Measurements from ENCODE around the gene COL4A2.
"Not testable (repeated sequence)": the region's sequence is repeated elsewhere in the genome, so short reads cannot be mapped to it uniquely, and the experiment has no call there.

The COL4A2 gene

DNA sequence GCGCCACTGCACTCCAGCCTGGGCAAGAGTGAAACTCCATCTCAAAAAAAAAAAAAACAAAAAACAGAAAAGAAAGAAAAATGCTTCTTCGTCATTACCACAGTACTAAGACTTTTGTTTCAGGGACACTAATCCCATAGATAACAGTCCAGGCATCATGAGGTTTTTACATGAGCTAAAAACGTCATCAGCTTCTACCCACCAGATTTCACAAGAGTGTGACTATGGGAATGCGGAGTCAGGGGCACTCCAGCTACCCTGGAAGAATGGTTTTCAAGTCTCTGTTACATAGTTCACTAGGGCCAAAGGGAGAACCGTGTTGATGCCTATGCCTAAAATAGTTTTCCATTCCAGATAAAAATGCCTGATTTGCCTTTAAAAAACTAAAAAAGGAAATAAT, 221.3 kb downstream of the COL4A2 start:
- no peak overlapping the region for H3K4me3 ChIP-seq (ENCODE audit: low read length)
- DNase-seq (ENCODE audit: low read depth): no peak
- TF ChIP-seq, protein P1, sequence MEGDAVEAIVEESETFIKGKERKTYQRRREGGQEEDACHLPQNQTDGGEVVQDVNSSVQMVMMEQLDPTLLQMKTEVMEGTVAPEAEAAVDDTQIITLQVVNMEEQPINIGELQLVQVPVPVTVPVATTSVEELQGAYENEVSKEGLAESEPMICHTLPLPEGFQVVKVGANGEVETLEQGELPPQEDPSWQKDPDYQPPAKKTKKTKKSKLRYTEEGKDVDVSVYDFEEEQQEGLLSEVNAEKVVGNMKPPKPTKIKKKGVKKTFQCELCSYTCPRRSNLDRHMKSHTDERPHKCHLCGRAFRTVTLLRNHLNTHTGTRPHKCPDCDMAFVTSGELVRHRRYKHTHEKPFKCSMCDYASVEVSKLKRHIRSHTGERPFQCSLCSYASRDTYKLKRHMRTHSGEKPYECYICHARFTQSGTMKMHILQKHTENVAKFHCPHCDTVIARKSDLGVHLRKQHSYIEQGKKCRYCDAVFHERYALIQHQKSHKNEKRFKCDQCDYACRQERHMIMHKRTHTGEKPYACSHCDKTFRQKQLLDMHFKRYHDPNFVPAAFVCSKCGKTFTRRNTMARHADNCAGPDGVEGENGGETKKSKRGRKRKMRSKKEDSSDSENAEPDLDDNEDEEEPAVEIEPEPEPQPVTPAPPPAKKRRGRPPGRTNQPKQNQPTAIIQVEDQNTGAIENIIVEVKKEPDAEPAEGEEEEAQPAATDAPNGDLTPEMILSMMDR (conservative IDR thresholded peaks at IDR 0.05; ENCODE audit: low read length): no peak

DNA sequence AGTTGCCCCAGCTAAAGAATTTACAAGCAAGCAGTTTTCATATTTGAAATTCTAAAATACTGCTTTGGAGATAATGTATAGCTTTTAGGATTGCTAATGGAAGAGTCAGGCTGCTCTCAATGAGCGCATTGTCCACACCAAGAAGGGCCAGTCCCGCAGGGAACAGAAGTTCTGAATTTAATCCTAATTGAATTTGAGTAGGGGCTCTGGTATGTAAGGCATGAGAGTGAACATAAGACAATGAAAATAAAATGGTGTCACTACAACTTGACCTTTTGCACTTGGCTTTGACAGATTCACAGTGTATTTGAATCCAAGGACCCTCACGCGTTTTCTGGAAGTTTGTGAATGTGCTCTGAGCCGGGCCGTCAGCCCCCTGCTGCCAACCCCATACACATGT, 221.8 kb downstream of the COL4A2 start:
- TF ChIP-seq, protein P1 (conservative IDR thresholded peaks at IDR 0.05; ENCODE audit: low read length): no peak
- H3K4me3 ChIP-seq (ENCODE audit: low read length): no peak overlapping the region
- DNase-seq (ENCODE audit: low read depth): no peak

DNA sequence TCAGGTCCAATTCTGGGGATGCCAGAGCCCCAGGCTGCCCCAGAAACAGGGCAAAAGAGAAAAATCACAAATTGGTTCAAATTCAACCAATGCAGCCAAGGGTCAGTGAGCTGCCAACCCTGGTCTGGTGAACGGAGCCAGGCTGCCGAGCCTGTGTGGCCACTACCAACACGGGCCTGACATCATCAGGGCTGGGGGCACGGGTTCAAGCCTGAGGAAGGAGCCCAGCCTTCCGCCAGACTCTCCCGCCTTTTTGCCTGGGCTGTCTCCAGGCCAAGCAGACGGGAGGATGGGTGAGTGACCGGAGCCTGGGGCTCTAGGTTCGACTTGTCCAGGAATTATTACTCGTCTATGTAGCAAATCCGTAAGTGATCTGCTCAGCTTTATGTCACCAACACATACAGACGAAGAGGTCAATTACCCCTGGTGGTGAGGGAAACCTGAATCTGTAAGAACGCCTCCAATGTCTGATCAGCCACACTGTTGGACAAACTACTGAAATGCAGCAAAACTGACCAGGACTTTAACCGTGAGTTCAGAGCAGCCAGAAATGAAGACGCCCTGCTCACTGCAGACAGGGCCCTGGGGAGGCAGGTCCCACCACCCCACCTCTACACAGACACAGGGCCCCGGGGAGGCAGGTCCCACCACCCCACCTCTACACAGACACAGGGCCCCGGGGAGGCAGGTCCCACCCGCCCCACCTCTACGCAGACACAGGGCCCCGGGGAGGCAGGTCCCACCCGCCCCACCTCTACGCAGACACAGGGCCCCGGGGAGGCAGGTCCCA, 222.6 kb downstream of the COL4A2 start:
- TF ChIP-seq, protein P1 (conservative IDR thresholded peaks at IDR 0.05; ENCODE audit: low read length): no peak
- DNase-seq (ENCODE audit: low read depth): no peak
- no peak overlapping the region for H3K4me3 ChIP-seq (ENCODE audit: low read length)

DNA sequence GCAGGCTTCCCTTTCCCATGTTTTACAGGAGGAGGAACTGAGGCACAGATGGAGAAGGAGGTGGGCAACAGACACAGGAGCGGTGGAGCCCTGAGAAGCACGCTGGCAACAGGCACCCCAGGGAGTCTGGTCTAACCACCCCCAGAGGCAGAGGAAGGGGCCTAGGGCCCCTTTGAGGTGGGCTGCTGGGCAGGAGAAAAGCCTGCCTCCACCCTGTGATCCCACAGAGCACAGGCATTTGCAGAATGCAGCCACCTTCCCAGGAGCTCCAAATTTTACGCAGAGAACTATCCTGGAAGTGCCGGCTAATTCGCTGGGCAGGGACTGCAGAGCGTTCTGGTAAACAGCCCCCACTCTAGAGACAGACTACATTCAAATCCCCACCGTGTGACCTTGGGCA, 224.0 kb downstream of the COL4A2 start:
- DNase-seq (ENCODE audit: low read depth): no peak
- TF ChIP-seq, protein P1 (conservative IDR thresholded peaks at IDR 0.05; ENCODE audit: low read length): no peak
- no peak overlapping the region for H3K4me3 ChIP-seq (ENCODE audit: low read length)

DNA sequence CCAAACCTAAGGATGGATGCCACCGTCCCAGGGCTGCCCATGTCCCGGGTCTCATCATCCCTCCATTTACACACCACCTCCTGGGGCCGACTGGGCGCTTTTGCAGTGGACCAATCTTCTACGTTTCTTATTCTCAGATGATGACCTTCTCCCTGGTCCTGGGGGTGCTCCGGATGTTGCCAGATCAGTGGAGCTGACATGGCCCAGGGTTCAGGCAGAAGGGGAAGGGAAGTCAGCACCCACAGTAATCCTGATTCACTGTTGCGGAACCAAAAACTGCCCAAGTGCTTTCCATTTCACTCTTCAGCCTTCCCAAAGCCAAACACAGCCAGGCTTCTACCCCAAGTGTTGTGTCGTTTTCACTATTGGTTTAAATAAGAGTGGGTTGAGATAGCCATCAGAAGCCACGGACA, 224.6 kb downstream of the COL4A2 start:
- TF ChIP-seq, protein P1 (conservative IDR thresholded peaks at IDR 0.05; ENCODE audit: low read length): no peak
- DNase-seq (ENCODE audit: low read depth): no peak
- no peak overlapping the region for H3K4me3 ChIP-seq (ENCODE audit: low read length)

DNA sequence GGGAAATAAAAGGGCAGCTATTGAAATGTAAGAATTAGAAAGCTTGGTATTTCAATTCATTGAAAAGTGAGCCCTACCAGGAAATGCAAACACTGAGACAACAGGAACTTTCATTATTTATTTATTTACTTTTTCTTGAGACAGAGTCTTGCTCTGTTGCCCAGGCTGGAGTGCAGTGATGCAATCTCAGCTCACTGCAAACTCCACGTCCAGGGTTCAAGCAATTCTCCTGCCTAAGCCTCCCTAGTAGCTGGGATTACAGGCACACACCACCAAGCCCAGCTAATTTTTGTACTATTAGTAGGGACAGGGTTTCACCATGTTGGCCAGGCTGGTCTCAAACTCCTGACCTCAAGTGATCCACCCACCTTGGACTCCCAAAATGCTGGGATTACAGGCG, 225.2 kb downstream of the COL4A2 start:
- not testable (repeated sequence) for DNase-seq (ENCODE audit: low read depth)

DNA sequence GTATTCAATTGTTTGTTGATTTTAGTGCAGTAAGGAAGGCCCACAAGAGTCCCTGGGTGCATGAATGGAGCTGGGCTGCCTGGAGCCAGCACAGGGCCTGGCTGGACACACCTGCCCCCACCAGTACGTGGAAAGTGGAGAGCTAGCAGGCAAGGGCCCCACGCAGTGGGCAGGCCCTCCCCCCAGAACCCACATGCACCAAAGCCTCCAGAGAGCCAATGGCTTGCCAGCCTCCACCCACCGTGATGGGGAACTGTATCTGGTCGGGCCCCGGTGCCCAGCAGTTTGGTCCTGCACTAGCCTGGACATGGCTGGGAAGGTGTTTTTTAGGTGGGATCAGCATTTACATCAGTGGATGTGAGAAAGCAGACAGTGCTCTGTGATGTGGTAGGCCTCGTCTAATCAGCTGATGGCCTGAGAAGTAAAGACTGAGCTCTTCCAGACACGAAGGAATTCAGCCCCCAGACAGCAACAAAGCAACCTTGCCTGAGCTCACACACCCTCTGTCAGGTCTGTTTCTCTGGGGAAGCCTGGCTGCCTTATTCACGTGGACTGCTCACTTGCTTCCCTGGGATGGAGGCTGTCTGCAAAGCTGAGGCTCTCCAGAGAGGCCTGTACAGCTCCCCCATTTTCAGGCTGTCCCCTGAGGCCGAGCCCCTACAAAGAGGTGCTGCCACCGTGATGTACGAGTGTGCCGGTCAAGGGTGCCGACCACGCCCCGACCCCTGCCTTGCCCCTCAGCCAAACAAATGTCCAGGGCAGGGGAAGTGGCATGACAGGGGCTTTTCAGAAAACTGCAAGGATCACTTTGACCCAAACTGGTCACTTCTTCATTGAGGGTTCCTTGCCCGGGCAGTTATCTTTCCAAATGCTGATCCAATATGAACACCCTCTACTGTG, 226.9 kb downstream of the COL4A2 start:
- TF ChIP-seq, protein P1 (conservative IDR thresholded peaks at IDR 0.05; ENCODE audit: low read length): no peak
- DNase-seq (ENCODE audit: low read depth): no peak
- H3K4me3 ChIP-seq (ENCODE audit: low read length): no peak overlapping the region

More for the DNA sequence above, 225.2 kb downstream of the COL4A2 start:
- H3K4me3 ChIP-seq (ENCODE audit: low read length): not testable (repeated sequence)

Data from AG10803 (cell line).